Stimulated activated CD4-positive, alpha-beta T cell treated with anti-CD3 and anti-CD28 coated beads, Interleukin-2, amount 100 ng/mL, for 48 hours (primary cell): ENCODE measurements around the gene GNG14.
"Not testable (repeated sequence)": the region's sequence is repeated elsewhere in the genome, so short reads cannot be mapped to it uniquely, and the experiment has no call there.

Experiments used
- DNase-seq, 2 donors: peaks; one replicate each; pipeline ENCODE4 v3.0.0-alpha.2; 2020

Gene GNG14

DNA sequence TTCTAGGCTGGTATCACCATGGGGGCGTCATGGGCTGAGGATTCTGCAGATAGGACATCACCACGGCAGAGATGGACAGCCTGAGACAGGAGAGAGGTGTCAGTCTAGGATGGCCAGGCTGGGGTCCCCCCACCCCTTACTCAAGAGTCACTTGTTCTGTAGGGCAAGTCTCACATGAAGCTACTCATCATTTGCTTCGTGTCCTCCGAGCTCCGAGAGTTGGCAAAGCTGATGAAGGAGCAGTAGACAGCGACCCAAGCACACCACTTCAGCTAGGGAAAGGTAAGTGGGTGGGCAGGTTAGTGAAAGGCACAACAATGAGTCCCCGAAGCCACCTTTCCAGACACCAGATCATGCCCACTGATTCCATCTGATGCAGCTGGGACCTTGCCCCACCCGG lies 19.5 kb upstream of the GNG14 start:
- no peak for DNase-seq

- DNase-seq, result peak; percentile 45 to 50
These were observed 18.9 kb upstream of the GNG14 start for GRCh38 chr19:12668932-12669269.

GRCh38 chr19:12669270-12670158 lies 18.3 kb upstream of the GNG14 start:
- peak; percentile 67 to 73 for DNase-seq

- DNase-seq, result no peak
These were observed 17.5 kb upstream of the GNG14 start for GRCh38 chr19:12670159-12670928.

GRCh38 chr19:12672744-12673143 lies 15.1 kb upstream of the GNG14 start:
- no peak for DNase-seq

- DNase-seq, result no peak
These were observed 12.4 kb upstream of the GNG14 start for GRCh38 chr19:12675399-12675798.

DNA sequence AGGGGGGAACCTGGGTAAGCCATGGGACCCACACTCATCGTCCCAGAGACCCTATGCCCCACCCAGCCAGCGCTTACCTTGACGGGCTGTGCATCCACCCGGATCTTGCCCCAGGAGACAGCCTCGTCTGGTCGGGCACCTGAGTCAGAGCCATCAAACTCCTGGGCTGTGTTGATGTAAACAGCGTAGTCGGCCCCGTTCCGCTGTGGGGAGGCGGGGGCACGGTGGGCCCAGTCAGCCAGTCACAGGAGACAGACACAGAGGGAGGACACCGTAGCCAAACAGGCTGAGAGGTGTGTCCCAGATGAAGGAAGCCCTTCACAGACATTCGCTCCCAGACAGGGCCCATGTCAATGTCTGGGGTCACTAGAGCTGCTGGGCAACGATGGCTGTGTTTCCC lies 11.9 kb upstream of the GNG14 start:
- DNase-seq, result no peak

DNA sequence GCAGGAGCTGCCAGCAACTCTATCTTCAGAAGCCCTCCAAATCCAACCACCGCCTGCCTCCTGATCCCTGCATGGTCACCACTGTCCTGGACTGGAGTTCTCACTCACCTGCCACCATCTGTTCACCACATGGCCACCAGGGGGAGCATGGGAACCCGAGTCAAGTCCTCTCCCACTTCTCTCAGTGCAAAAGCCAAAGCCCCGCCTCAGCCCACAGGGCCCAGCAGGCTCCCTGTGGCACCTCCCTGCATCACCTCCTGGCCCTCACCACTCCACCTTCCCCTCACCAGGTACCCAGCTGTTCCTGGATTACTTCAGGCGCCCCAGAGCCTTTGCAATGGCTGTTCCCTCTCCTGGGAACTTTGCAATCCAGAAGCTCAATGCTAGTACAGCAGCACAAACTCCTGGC lies 11.4 kb upstream of the GNG14 start:
- peak; percentile 93 to 94 for DNase-seq

DNA sequence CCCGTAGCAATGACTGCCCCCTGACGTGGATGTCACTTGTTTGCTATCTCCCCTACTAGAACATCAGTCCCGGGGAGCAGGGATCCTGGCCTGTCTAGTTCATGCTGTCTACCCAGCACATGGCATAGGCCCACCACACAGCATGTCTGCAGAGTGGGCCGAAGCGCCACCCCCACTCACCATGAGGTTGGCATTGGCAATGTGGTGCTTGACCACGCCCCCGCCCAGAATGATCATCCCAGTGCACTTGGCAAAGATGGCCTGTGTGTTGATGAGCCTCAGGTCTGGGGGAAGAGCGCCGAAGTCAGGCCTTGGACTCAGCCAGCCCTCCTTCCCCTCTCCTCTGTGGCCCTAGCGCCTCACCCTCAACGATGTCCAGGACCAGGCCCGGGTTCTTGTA lies 10.9 kb upstream of the GNG14 start:
- no peak for DNase-seq

GRCh38 chr19:12678039-12678438 lies 9.8 kb upstream of the GNG14 start:
- not testable (repeated sequence) for DNase-seq

DNA sequence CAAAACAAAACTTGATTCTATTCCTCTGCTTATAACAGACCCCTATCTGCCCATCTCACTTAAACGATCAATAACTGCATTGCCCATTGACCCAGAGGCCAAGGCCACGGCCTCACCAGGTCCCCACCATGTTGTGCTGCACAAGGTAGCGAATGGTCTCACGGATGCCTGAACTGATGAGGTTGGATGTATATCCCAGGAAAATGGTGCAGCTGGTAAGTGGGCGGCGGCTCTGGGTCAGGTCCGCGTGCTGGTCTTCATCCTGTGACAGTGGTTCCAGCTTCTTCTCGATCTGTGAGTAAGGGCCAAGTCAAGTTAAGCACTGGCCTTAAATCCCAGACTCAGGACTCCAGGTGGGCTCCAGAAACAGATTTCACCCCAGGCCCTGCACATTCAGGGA lies 7.8 kb upstream of the GNG14 start:
- DNase-seq, result no peak

GRCh38 chr19:12681074-12681987 lies 6.5 kb upstream of the GNG14 start, which contains the start of gene DHPS:
Gene DHPS, minus strand, starts transcription at chr19:12681880. Its CDS starts 114 bp downstream, at chr19:12681766.
- DNase-seq, result peak; percentile 82 to 83

DNA sequence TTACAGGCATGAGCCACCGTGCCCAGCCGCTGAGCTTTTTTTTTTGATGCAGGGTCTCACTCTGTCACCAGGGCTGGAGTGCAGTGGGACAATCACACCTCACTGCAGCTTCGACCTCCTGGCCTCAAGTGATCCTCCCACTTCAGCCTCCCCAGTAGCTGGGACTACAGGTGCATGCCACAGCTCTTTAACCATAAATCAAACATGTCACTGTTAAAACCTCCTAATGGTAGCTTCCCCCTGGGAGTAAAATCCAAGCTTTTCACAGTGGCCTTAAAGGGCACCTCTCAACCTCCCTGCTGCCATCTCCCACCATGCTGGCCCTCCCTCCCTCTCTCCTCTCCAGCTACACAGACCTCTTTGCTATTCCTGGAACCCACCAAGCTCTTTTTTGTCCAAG lies 2.0 kb upstream of the GNG14 start:
- no peak for DNase-seq

- DNase-seq, result no peak
These were observed 1.2 kb downstream of the GNG14 start for GRCh38 chr19:12689012-12689411.

- no peak for DNase-seq
These were observed 1.9 kb downstream of the GNG14 start for GRCh38 chr19:12689581-12690216.

DNA sequence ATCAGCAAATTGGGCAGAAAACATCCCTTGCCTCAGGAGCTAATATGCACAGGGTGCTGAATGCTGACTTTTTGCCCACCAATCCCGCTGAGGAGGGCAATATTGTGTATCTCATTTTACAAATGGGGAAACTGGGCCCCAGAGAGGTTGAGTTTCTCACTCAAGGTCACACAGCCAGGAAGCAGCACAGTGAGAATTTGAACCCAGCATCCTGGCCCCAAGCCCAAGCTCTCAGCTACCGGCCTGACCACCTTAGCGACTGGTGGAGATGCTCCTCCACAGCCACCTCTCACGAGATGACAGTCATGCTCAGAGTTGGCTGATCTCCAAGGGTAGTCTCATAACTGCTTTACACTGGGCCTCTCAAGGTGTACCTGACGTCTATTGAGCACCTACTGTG lies 5.2 kb downstream of the GNG14 start:
- no peak for DNase-seq

DNA sequence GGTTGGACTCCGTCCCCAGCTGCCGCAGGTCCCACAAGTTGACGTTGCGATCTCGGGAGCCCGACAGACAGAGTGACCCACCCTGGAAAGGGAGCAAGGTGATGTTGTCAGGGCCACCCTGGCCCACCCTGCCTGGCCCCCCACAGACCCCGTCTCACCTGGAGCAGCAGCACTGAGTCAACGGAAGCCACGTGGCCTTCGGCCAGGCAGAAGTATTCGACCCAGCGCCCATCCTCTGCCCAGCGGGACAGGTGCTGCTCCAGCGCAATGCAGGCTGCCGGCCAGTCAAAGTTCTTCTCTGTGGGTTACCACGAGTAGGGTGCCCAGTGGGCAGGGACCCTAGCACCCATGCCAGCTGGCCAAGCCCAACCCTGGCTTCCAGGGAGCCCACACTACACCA lies 6.8 kb downstream of the GNG14 start:
- no peak for DNase-seq

GRCh38 chr19:12695096-12695495 lies 7.3 kb downstream of the GNG14 start:
- no peak for DNase-seq

DNA sequence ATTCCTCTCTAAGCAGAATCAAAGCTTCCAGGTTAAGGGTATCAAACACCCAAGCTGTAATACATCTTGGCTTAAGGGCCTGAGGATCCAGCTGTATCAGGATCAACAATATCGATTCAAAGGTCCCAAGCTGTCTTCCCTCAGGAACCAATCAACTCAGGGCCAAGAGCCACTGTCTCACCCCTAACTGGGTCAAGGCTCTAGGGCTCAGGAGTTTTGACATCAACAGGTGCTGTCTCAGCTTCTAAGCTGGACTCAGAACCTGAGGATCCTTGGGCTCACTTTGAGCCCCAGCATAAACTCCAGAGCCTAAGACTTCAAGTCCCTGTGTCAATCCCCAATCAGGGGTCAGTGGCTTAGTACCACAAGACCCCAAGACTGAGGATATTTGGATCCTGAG lies 7.7 kb downstream of the GNG14 start:
- no peak for DNase-seq

DNA sequence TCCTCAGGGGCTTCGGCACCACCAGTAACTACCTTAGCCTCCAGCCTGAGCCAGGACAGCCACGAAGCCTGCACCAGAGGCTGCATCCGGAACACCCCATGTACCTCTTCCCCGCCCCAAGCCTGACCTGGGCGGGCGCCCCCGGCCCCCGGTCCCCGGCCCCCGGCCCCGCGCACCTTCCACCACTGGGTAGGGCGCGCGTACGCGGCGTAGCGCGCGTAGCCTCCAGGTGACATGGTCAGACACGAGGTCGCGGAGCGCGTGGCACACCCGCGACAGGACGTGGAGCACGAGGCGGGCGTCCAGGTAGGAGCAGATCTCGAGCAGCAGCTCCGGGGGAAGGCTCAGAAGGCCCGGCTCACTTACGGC lies 8.2 kb downstream of the GNG14 start:
- DNase-seq, result no peak

GRCh38 chr19:12696366-12697335 lies 8.9 kb downstream of the GNG14 start, which contains the start of gene FBXW9:
Gene FBXW9, minus strand, starts transcription at chr19:12696631. Its CDS starts 50 bp downstream, at chr19:12696581.
- DNase-seq, result peak; percentile 96 to 99
